SW 1271 (cell line): ENCODE results near the gene MAN1A1.
A peak's percentile ranks its signal among the peaks of the same experiment; 100 is the strongest.
"Not testable (repeated sequence)": the region's sequence is repeated elsewhere in the genome, so short reads cannot be mapped to it uniquely, and the experiment has no call there.

ENCODE experiments used
- DNase-seq, 2 experiments: peaks; one replicate each; lab custom pipeline; 2025; lab: John Stamatoyannopoulos, UW

MAN1A1 gene

DNA sequence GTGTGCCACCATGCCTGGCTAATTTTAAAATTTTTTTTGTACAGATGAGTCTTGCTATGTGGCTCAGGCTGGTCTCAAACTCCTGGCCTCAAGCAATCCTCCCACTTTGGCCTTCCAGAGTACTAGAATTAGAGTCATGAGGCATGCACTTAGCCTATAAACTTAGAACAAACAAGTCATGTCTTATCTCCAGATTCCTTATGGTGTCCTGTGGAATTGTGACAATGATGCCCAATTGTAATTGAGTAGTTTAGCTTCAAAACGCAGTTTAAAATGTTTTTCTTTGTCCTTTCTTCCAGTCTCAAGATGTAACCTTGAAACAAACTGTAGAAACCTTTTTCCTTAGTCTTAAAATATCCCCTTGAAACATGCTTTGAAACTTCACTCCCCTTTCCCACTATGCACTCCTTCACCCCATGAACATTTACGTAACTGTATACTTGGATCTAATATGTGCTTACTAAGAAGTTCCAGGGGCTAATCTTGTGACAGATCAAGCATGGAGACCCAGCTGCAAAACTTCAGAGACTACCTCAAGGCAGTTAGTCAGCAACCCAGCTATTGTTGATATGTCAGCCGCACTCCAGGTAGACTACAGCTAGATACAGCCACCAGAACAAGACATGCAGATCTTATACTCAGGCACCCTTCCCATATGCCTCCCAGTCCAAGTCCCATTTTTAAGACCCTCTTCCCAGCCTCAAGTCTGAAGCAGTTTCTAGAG, 46.2 kb downstream of the MAN1A1 start:
- no peak for DNase-seq

- DNase-seq = no peak
Observed at GRCh38 chr6:119301429-119301828, 48.1 kb downstream of the MAN1A1 start.

DNA sequence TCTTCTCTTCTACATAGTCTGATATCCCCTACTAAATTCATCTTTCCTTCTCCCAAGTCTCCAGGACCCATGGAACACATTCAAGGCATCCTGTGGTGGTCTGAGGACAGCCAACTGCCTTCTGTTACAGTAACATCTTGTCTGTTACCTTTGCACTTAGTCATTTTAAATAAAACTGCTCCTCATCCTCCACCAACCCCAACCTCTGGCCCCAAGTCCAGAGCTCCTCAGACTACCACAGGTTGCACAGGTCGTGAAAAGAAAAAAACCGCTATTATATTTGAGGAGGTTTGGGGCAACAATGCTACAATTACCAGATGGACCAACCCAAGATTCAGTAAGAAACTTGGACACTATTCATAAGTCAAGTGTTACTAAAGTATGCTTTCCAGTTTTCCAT, 49.9 kb downstream of the MAN1A1 start:
- DNase-seq = no peak

DNA sequence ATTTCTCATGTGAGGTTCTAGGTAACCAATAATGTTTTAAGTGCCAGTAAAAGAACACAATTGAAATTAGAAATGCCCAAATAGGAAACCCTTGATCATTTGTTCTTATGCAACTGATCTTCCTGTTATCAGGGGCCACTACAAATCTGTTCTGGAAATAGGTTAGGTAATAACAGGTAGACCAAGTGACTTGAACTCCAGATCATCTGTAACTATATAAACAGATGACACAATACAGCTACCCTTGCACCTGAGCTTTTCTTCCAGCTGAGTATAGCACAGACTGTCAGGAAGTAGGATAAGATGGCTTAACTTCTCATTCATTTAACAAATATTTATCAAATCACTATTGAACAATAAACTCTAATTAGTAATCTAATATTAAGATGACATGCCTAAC, 52.5 kb downstream of the MAN1A1 start:
- no peak for DNase-seq

DNA sequence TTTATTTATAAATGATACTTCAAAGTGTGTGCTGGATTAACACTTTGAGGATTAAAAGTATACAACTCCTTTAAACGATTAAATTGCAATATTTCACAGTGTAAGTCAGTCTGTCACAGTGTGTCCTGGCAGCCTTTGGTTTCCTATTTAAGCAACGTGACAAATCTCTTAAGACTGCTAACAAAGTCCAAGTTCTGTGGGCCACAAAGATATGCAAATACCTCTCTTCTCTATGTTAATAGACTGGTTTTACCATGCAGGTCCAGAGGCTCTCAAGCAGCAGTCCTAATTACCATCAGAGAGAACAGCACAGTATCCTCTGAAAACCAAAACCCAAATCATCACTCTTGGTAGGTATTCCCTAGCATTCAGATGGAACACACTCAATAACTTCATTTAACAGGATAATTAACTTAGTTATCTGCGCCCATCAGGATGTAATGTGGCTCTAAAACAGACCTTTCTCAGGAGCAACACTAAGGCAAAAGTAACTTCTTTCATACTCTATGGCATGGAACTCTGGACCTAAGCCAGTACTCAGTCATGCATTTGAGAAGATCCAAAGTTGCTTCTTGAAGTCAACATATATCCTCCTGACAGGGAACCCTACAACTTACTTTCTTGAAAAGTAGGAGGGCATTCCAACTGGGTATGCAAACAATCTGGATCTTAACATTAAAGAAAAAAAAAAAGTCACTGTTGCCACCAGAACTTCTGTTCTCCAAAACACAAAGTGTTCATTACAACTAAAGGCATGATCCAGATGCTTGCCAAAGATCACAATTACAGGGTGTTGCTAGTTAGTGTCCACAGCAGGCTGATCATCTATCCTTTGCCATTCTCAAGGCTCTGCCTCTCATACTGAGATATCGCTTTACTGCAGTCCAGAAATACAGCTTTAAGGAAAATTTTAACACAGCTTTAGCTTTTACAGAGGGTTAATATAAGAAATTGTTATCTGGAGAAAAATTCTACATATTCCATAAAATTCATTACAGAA, 53.2 kb downstream of the MAN1A1 start:
- no peak for DNase-seq

- no peak for DNase-seq
Observed at GRCh38 chr6:119294984-119295383, 54.6 kb downstream of the MAN1A1 start.

DNA sequence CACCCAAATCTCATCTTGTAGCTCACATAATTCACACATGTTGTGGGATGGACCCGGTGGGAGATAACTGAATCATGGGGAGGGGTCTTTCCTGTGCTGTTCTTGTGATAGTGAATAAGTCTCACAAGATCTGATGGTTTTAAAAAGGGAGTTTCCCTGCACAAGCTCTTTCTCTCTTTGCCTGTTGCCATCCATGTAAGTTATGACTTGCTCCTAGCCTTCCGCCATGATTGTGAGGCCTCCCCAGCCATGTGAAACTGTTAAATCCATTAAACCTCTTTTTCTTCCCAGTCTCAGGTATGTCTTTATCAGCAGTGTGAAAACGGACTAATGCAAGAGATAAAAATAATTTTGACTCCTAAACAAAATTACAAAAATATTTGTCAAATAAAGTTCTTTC, 58.5 kb downstream of the MAN1A1 start:
- DNase-seq = not testable (repeated sequence)

GRCh38 chr6:119290306-119290705, 59.3 kb downstream of the MAN1A1 start:
- no peak for DNase-seq

DNA sequence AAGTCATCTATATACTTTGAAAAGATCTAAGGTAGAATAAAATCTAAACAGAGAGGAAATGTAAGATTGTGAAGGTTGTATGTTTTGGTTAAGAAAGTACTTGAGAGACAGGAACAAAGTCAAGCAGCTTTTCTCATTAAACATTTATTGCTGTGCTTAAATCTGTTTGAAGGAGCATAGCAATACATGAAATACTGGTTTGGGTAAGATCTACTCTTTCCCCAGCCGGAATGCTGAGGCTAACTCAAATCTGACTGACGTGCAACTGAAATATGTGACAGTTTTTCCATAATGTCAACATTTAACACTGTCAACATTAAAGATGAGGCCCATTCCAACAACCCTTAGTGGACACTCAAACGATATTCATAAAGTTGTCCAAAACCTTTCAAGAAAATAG, 59.9 kb downstream of the MAN1A1 start:
- DNase-seq = no peak

GRCh38 chr6:119285908-119286625, 63.5 kb downstream of the MAN1A1 start:
- no peak for DNase-seq

DNA sequence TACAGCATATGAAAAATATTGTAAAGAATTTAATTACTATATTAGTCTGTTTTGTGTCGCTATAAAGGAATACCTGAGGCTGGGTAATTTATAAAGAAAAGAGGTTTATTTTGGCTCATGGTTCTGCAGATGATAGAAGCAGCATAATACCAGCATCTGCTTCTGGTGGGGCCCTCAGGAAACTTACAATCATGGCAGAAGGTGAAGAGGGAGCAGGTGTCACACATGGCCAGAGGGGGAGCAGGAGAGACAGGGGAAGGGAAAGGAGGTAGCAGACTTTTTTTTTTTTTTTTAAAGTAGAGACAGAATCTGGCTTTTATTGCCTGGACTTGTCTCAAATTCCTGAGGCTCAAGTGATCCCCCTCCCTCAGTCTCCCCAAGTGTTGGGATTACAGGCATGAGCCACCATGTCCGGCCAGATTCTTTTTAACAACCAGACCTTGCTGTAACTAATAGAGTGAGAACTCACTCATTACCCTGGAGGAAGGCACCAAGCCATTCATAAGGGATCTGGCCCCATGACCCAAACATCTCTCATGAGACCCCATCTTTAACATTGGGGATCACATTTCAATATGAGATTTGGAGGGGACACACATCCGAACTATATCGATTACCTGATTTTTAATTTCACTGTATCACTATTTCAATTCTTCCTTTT, 64.6 kb downstream of the MAN1A1 start:
- peak in 1 of 2 experiments; percentile 1 for DNase-seq

GRCh38 chr6:119283979-119284545, 65.5 kb downstream of the MAN1A1 start:
- no peak for DNase-seq

- DNase-seq = no peak
Observed at GRCh38 chr6:119283214-119283613, 66.3 kb downstream of the MAN1A1 start.

GRCh38 chr6:119280668-119281067, 68.9 kb downstream of the MAN1A1 start:
- no peak for DNase-seq

DNA sequence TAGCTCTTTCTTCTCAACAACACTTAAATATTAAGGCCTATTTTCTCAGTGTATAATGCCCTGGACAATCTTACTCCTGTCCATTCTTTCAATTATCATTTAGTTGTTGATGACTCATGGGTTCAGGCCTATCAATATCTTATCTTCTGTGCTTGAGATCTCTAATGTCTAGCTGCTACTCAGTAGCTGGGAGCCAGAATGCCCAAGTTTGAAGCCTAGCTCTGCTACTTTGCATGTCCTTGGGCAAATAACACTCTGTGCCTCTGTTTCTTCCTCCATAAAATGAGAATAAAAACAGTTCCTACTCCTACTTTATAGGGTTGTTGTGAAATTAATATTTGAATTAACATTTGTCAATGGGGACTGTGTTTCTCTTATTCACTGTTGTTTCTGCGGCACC, 69.5 kb downstream of the MAN1A1 start:
- DNase-seq = no peak

DNA sequence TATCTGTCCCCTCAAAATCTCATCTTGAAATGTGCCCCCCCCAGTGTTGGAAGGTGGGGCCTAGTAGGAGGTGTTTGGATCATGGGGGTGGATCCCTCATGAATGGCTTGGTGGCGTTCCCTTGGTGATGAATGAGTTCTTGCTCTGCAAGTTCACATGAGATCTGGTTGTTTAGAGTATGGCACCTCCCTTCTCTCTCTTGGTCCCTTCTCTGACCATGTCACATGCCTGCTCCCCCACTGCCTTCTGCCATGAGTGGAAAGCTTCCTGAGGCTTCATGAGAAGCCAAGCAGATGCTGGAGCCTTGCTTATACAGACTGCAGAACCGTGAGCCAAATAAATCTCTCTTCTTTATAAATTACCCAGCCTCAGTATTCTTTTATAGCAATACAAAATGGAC, 70.9 kb downstream of the MAN1A1 start:
- no peak for DNase-seq

DNA sequence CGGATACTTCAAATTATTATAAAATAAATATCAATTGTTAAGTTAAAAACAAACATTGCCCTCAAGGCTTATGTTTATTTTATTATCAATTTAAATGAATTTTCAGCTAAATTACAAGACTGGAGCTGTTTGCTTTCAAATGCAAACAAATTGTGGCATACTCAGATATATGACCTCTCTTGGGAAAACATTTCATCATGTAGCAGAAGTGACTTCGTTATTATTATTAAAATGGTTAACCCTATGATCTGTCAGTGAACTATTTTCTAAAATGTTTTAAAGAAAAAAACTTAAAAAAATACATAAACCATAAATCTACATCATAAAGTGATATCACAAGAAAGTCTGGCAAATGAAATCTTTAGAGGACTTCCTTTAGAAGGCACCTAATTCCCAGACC, 72.5 kb downstream of the MAN1A1 start:
- no peak for DNase-seq

DNA sequence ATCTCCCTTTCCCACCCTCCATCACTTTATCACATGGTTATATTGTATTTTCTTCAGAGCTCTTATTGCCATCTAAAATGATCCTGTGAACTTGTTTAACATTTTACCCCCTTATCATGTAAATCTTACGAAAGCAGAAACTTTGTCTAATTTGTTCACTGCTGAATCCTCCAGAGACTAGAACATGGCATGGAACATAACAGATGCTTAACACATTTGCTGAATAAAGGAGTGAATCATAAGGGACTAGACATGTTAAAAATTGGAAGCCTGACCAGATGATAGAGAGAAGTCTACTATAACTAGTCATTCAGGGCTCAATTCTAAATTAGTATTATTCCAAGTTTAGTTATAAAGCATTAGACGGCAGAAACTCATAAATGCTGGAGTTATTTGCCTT, 73.3 kb downstream of the MAN1A1 start:
- DNase-seq = no peak

DNA sequence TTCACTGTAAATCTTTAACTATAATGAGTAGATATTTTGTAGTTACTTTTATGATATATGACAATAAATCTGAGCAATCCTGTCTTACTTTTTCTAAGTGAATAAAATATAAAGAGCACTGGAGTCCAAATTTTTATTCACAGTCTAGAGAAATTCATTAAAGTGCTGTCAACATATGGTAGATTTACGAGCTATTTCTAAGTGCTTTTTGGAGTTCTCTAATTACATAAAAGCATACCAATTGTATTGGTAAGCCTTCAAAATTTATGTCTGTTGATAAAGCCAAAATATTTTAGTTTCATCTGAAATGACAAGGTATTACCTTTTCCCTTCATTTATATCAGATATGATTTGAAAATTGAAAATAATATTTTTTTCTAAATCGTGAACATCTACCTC, 75.4 kb downstream of the MAN1A1 start:
- DNase-seq = no peak

DNA sequence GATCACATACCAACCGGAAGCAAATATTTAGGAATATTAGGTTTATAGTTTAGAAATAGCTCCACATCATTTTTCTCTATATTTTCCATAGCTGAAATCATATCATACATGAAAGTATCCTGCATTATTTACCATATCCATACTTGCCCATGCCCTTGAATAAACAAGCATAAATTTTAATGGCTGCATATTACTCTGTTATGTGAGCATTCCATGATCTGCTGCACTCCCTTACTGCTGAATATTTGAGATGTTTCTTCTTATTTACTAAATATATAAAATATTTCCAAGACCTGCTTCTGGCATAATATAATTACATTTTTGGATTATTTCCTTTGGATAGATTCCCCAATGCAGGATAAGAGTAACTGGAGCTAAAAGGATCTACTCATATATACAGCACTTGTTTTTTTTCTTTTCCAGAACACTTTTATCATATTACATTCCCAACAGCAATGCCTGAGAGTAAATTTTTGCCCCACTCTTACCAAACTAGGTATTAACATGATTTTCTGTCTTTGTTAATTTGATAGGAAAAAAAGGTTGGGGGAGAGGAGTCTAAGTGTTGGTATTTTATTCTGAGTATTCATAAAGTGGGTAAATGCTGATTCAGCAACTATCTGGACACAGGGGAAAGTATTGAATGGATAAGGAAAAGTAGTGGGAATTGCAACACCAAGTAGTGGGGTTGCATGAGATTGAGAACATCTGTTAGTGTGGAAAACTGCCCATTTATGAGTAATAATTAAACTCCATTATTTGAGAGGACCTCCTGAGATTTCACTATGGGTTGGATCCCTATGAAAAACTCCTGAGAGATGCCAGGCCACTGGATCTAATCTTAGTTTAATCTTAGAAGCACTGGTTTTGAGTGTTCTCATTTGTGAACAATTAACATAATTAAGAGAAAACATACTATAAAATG, 76.0 kb downstream of the MAN1A1 start:
- DNase-seq = no peak

GRCh38 chr6:119270545-119270944, 79.0 kb downstream of the MAN1A1 start:
- no peak for DNase-seq
